ENCODE data around the gene CDS1. TPM values are rescaled to one million over a fixed set of nuclear protein-coding genes. Genes with fewer than 3 reads are reported as not detected.

CDS1 gene
- total and polyA plus RNA-seq, 8 donors: 2.7 to 7.1 (median 4.4) TPM

- intact Hi-C loops (cut with DNase I): no loop called here
- H3K4me1 ChIP-seq: peaks cover 0 to 5% (median 3%) of the 10 kb centered on the region in 3 donors
- peaks cover 0 to 42% (median 8%) of the 10 kb centered on the region in 3 donors for H3K36me3 ChIP-seq
- no peak for TF ChIP-seq CTCF (IDR thresholded peaks at IDR 0.05)
- no peaks in the 10 kb centered on the region for H3K27me3 ChIP-seq
- no peak for DNase-seq
- FAIRE-seq: no peak
- H3K4me3 ChIP-seq: no peak overlapping the region
- no peaks in the 10 kb centered on the region for H3K9me3 ChIP-seq
- ATAC-seq: no peak
- no peak overlapping the region for H3K27ac ChIP-seq
- 72 to 74% methylated on average over 6 of the region's 6 CpGs for WGBS, 2 donors
These were observed 116.2 kb downstream of the CDS1 start for GRCh38 chr4:84699001-84699671.

Other genes with a start within 250 kb of the CDS1 start
- gene NKX6-1, start 83.8 kb upstream of the CDS1 start, total RNA-seq: 1 to 10 TPM; 3.1 to 8.1 (median 6.0) TPM
- gene NKX6-1, start 83.8 kb upstream of the CDS1 start, polyA plus RNA-seq: 10 to 100 TPM in 1 of 2 donors, 1 to 10 TPM in 1; 7.4 to 19.2 TPM

Measured in pancreas (tissue), 10 donors.